Neural crest cell (in vitro differentiated cells): ENCODE measurements around the gene SLC4A3. TPM values are rescaled to one million over a fixed set of nuclear protein-coding genes. Genes with fewer than 3 reads are reported as not detected.

Source experiments
- DNase-seq: peaks from one replicate; pipeline ENCODE4 v3.0.0; 2021; ENCODE audit warnings: low read depth, mixed read lengths, low spot score
- H3K27ac Mint-ChIP-seq: one replicate; pipeline ENCODE4 v1.8.0; 2021; ENCODE audit warnings: mild to moderate bottlenecking, mixed read lengths; ENCODE audit not compliant: unreplicated experiment
- H3K27me3 Mint-ChIP-seq: 2 replicates; pipeline ENCODE4 v1.8.0; 2021; ENCODE audit warnings: low read depth, mild to moderate bottlenecking, mixed read lengths
- H3K36me3 Mint-ChIP-seq: 2 replicates; pipeline ENCODE4 v1.8.0; 2021; ENCODE audit warnings: low read depth, mild to moderate bottlenecking, mixed read lengths
- H3K4me1 Mint-ChIP-seq: 2 replicates; pipeline ENCODE4 v1.8.0; 2021; ENCODE audit warnings: mixed read lengths
- H3K4me3 Mint-ChIP-seq: one replicate; pipeline ENCODE4 v1.8.0; 2021; ENCODE audit warnings: mild to moderate bottlenecking, mixed read lengths
- H3K9me3 Mint-ChIP-seq: 2 replicates; pipeline ENCODE4 v1.8.0; 2021; ENCODE audit warnings: mixed read lengths
- CTCF ChIP-seq: fragments of 200-600 bp; sonication (generic); conservative IDR thresholded peaks from 2 replicates; pipeline ENCODE4 v1.5.0; 2021; ENCODE audit warnings: antibody characterized with exemption, mild to moderate bottlenecking
- total RNA-seq: library from RNA; stranded (reverse); gene quantifications from 2 replicates; pipeline ENCODE4 v1.2.1, GENCODE V29; 2021

SLC4A3 gene
- total RNA-seq, 1 donor from 2014 or later: 11.4 TPM

DNA sequence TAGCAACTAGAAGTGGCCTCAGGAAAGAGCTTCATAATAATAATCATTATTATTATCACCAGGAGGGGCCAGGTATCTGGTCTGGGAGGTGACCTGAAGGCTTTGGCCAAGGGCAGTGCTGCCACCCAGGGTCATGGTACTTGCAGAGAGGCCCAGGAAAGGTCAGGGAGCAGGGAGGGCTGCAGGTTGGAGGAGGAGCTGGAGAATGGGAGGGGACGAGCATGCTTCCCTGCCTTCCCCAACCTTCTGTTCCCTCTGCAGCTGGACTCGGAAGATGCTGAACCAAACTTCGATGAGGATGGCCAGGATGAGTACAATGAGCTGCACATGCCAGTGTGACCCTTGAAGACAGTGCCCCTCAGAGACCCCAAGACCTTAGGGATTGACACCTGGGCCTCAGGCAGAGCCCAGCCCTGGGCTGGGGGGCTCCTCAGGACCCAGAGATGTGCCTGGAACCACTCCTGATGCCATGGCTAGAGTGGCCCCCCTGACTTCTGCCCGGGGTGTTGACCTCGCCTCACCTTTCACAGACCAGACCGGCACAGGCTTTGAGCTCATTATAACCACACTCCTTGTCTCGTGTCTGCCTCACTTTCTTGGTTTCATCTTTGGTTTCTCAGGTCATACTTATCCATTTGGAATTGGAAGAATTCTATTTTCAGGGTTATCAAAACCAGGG is 14.1 kb downstream of the SLC4A3 start:
- H3K36me3 Mint-ChIP-seq: no peaks in the 10 kb centered on the region
- H3K4me3 Mint-ChIP-seq: no peak overlapping the region
- H3K27ac Mint-ChIP-seq: no peak overlapping the region
- H3K4me1 Mint-ChIP-seq: peaks cover 20% of the 10 kb centered on the region
- no peak for TF ChIP-seq CTCF
- DNase-seq: no peak
- no peaks in the 10 kb centered on the region for H3K9me3 Mint-ChIP-seq
- H3K27me3 Mint-ChIP-seq: no peaks in the 10 kb centered on the region

DNA sequence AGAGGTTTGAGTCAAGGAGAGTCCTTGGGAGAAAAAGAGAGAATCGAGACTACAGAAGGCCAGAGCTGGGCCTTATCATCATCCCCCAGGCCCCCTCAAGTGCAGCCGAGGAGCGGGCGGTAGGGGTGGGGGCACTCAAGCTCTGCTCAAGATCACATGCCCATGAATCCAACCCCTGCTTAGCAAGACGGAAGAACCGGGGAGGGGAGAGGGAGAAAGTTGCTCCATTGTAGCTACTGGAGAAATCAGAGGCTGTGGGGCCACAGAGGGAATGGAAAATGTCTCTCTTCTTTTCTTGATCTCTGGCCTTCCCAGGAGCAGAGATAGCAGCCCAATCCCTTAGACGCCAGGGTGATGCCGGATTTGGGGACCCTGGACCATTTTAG is 14.6 kb downstream of the SLC4A3 start:
- DNase-seq: no peak
- Mint-ChIP-seq H3K27me3 (no peaks in the 10 kb centered on the region), H3K27ac (no peak overlapping the region), H3K36me3 (no peaks in the 10 kb centered on the region), H3K9me3 (no peaks in the 10 kb centered on the region), H3K4me1 (peaks cover 20% of the 10 kb centered on the region), H3K4me3 (no peak overlapping the region)
- no peak for TF ChIP-seq CTCF

- no peak overlapping the region for H3K27ac Mint-ChIP-seq
- peak; percentile 99 for TF ChIP-seq CTCF
- no peak overlapping the region for H3K4me3 Mint-ChIP-seq
- H3K4me1 Mint-ChIP-seq: peaks cover 20% of the 10 kb centered on the region
- no peaks in the 10 kb centered on the region for H3K27me3 Mint-ChIP-seq
- peak; percentile 94 for DNase-seq
- no peaks in the 10 kb centered on the region for H3K36me3 Mint-ChIP-seq
- no peaks in the 10 kb centered on the region for H3K9me3 Mint-ChIP-seq
Observed at GRCh38 chr2:219642465-219643083, 15.1 kb downstream of the SLC4A3 start.

GRCh38 chr2:219643084-219643473 is 15.6 kb downstream of the SLC4A3 start:
- peaks cover 20% of the 10 kb centered on the region for H3K4me1 Mint-ChIP-seq
- no peaks in the 10 kb centered on the region for H3K9me3 Mint-ChIP-seq
- TF ChIP-seq CTCF: no peak
- H3K4me3 Mint-ChIP-seq: no peak overlapping the region
- no peak for DNase-seq
- H3K27ac Mint-ChIP-seq: no peak overlapping the region
- no peaks in the 10 kb centered on the region for H3K36me3 Mint-ChIP-seq
- peaks cover 2% of the 10 kb centered on the region for H3K27me3 Mint-ChIP-seq

- Mint-ChIP-seq H3K27me3 (peaks cover 7% of the 10 kb centered on the region), H3K4me1 (peaks cover 20% of the 10 kb centered on the region), H3K36me3 (no peaks in the 10 kb centered on the region), H3K9me3 (no peaks in the 10 kb centered on the region), H3K27ac (no peak overlapping the region), H3K4me3 (no peak overlapping the region)
- DNase-seq: no peak
- TF ChIP-seq CTCF: no peak
Observed at GRCh38 chr2:219643788-219644398, 16.5 kb downstream of the SLC4A3 start.
